GM21737 (cell line): ENCODE data around the gene PLCD1.
"Not testable (repeated sequence)": the region's sequence is repeated elsewhere in the genome, so short reads cannot be mapped to it uniquely, and the experiment has no call there.

Source experiments
- ATAC-seq: cut with Tn5 transposase; IDR thresholded peaks from one replicate; pipeline ENCODE4 v1.9.1; 2021; ENCODE audit warnings: mild to moderate bottlenecking, moderate library complexity; ENCODE audit not compliant: unreplicated experiment

PLCD1 gene

DNA sequence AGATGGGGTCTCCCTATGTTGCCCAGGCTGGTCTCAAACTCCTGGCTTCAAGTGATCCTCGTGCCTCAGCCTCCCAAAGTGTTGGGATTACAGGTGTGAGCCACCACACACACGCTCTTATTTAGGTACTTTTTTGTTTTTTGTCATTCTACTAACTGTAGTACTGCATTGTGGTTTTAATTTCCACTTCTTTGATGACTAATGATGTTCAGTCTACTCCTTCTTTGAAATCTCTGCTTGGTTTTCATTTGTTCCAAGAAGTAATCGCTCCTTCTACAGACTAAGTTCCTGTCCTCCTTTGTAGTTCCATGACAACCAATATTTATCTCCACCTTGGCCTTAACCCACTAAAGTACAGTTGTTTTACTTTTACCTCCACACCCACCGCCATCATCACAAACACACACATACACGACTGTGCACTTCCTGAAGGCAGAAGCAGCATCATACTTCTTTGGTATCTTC, 9.0 kb upstream of the PLCD1 start:
- no peak for ATAC-seq

DNA sequence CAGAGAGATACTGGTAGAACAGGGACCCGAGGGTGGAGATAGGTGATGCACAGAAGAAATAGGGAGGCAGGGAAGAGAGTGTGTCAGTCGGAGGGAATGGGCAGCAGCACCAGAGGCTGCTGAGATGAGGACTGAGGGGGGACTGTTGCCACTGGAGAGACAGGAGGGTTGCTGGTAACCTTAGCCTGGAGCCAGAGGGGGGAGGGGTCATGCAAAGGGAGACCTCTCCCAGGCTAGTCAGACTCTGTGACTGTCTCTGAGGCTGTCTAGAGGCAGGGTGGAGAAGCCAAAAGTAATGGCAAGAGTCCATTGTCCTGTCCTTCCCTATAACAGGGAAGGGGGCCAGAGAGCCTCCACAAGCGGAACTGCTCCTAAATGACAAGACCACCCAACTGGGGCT, 7.5 kb upstream of the PLCD1 start:
- ATAC-seq = no peak

GRCh38 chr3:38036286-38036685, 6.8 kb upstream of the PLCD1 start:
- ATAC-seq = no peak

DNA sequence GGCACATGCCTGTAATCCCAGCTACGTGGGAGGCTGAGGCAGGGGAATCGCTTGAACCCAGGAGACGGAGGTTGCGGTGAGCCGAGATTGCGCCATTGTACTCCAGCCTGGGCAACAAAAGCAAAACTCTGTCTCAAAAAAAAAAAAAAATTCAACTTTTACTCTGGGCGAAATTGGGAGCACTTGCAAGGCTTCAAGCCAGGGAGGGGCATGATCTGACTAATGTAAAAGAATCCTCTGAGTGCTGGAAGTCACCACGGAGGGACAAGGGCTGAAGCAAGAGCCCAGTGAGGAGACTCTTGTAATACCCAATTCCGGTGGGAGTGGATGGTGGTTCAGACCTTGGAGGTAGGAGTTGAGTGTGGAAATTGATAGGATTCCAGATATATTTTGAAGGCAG, 4.9 kb upstream of the PLCD1 start:
- ATAC-seq = not testable (repeated sequence)

DNA sequence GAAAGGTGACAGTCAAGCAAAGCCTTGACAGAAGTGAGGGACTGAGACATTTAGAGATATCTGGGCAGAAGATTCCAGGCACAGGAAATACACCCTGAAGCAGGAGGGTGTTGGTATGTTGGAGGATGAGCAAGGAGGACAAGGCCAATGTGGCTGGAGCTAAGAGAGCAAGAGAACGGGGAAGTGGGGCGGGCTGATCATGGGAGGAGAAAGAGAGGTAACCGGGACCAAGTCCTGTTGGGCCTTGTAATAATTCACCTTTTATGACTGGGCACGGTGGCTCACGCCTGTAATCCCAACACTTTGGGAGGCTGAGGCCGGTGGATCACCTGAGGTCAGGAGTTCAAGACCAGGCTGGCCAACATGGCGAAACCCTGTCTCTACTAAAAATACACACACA, 4.1 kb upstream of the PLCD1 start:
- ATAC-seq = not testable (repeated sequence)

- no peak for ATAC-seq
Observed at GRCh38 chr3:38032328-38032865, 3.0 kb upstream of the PLCD1 start.

- no peak for ATAC-seq
Observed at GRCh38 chr3:38031022-38031994, 1.9 kb upstream of the PLCD1 start.

DNA sequence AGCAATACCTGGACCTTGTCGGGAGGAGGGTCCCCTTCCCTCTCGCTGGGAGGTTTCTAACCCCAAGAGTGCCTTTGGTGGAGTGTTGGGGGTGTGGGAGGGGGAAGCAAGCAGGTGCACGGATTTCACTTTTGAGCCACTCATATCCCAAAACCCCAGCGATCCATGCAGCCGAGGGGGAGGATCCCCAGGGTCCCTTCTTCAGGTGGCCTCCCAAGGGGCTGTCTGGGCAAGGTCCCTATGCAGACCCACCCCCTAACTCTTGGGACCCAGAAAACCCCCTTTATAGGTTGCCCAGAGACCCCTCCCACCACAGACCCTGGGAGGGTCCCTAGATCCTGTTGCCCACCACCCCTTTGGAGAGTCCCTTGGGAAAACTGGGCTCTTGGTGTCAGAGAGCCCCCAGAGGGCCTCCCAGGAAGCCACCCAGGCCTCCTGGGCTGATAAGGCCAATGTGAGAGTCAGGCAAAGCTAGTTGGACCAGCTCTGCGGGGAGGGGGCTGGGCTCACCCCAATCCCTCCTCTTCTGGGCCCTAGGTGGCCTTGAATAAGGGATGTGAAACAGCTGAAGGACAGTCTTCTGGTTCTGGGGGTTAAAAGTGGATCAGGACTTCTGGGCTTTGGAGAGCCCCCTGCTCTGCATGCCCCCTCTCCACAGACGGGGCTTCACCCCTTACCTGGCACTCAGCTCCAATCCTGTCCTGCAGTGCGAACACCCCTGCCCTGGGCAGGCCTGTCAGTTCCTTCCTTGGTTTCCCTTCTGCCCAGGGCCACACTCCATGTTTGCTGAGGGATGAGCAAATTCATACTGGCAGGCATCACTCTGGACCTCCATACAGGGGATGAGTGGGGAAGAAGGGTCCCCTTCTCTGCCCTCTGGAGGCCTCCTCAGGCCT, 932 bp upstream of the PLCD1 start:
- ATAC-seq = no peak

GRCh38 chr3:38028621-38029361, 651 bp downstream of the PLCD1 start:
- ATAC-seq = no peak

GRCh38 chr3:38027466-38028465, 1.7 kb downstream of the PLCD1 start:
- ATAC-seq = no peak

DNA sequence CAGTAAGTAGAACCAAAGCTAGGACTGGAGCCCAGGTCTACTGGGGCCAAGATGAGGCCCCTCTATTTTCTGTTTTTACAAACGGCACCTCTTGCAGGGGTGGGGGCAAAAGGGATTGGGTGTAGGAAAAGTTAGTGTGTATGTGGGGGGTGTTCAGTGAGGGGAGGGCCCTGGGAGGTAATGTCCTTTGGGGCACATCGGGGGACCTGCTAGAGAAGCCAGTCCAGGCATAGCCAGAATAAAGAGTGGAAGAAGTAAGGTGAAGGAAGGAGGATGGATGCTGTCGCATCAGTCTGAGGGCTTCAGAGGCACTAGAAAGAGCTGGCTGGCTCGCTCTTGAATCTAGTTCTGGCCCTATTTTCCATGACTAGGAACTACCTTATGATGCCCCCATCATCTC, 2.6 kb downstream of the PLCD1 start:
- no peak for ATAC-seq

DNA sequence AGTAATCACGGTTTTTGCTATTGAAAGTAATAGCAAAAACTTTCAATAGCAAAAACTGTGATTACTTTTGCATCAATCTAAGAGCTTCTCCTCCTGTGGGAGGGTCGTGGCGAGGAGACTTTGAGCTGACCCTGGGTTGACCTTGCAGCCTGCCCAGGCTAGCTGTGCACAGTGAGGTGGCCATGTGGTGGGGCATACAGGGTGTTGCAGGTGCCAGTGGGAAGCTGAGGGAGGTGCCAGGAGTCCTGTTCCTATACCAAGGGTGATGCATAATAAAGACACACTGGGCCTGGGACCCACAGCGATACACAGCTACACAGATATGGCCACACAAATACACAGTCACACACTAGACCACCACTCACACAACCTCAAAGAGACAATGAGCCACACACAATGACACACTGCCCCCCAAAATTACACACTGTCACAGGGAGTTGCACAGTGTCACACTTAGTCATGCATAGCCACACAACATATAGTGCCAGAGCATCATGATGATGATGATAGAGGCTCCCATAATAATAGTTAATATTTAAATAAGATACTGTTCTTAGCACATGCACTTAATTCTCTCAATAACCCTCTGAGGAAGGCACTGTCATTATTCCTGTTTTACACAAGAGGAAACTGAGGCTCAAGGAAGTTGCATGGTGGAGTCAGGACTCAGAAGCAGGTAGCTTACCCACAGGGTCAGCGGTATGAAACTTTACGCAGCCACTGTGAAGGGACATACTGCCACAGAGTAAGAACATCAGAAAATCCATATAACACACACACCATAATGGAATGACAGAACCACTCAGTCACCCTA, 6.3 kb downstream of the PLCD1 start:
- no peak for ATAC-seq

DNA sequence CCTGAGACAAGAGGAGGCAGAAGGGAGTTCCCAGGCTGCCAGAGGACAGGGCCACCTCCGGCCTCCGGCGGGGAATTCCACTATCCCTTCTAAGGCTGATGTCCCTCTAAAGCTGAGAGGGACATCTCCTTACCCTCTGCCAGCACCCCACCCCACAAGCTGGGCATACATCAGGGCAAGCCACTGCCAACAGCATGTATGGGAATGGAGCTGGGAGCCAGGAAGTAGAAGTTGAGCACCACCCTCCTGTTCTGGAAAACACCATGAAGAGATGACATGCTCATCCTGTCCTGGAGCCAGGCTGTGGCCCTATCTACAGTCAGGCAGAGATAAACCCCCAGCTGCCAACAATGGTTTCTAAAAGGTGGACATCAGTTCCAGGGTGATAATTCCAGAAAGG, 7.1 kb downstream of the PLCD1 start:
- no peak for ATAC-seq

DNA sequence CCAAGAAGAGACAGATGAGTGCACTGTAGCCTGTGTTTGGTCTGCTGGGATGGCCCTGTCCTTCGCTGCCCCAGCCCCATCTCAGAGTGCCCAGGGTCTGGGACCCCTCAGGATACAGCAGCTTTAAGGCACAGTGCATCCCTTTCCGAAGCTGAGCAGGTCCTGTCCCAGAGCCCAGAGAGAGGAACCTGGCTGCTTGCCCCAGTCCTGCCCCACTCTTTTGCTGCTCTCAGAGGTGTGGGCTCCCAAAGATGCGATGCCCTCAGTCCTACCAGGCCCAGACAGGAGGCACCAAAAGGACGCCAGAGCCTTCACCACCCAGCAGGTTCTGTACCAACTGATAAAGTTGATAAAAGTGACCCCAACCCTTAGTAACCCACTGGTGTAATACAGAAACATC, 8.2 kb downstream of the PLCD1 start:
- no peak for ATAC-seq

DNA sequence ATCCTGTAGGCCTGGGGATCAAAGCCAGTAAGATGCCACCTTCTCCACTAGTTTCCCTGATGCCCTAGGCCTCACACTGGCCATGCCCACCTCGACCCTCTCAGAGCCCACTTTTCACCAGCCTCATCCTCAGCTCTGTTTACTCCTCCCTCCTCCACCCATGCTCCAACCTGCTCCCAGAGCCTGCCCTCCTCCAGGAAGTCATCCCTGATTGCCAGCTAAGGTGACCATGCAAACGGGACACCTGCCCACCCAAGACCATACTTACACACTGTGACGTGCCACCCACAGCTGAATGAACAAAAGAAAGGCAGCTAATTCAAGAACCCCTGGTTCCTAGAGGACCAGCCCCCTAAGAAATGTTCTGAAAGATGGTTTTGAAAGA, 9.1 kb downstream of the PLCD1 start:
- no peak for ATAC-seq

- no peak for ATAC-seq
Observed at GRCh38 chr3:38019658-38020341, 9.6 kb downstream of the PLCD1 start.

GRCh38 chr3:38018296-38019266, 10.9 kb downstream of the PLCD1 start:
- no peak for ATAC-seq
